Fibroblast of skin of back (primary cell): ENCODE measurements around the gene AJAP1.
A peak's percentile ranks its signal among the peaks of the same experiment; 100 is the strongest.

ENCODE experiments used
- DNase-seq: peaks from one replicate; pipeline ENCODE4 v3.0.0-alpha.2; 2013

AJAP1 gene

DNA sequence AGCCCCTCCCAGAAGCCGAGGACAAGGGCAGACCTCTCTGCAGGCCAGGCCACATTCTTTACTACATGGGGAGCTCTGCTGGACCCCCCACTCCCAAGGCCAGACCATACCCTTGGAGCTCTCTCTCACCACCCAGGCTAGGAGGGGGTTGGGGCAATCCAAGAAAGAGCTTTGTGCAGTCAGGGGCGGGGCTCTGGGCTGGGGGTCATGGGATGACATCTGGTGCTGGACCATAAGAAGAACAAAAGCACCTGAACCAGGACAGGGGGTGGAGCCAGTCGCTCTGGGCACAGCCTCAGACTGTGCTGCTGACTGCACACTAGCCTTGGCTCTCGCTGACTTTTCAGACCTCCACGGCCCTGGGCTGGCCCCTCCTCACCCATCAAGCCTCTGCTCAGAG, 23.1 kb upstream of the AJAP1 start:
- DNase-seq, result no peak

DNA sequence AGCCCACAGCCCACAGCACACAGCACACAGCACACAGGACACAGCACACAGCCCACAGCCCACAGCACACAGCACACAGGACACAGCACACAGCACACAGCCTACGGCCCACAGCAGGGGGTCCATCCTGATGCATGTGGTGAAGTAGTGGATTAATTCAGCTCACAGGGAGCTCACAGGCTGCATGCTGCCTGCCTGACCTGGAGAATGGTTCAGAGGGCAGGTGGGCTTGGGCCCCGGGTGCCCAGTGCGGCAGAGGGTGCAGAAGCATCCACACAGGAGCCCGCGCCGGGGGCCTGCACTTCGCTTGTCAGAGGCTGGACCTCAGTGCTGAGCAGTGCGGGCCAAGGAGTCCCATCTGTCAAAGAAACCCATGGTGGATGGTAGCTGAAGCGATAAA, 21.1 kb upstream of the AJAP1 start:
- DNase-seq, result no peak

DNA sequence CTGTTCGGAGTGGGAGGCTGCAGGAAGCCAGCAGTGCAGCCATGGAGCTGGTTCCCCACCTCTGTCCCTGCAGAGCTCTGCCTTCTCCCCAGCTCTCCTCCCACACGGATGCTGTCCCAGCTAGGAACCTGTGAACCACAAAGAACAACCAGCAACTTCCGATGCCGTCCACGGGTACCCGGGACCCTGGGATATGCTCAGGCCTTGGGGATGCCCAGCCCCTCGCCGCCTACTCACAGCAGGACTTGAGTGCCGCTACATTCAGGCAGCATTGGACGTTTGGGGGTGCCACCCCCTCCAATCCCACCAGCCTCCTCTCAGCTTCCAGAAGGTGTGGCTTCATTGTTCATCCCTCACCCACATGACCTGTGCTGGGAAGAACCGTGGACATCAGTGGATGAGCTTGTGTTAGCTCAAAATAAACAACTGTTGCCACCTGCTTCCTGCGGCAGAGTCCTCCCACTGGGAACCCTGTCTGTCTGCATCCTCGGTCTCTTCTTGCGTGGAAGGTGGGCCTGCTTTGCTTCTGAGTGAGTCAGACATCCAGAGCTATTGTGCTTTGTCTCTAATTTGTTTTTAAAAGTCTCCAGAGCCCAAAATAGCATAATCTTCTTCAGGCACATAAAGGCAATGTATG, 20.1 kb upstream of the AJAP1 start:
- DNase-seq, result no peak

DNA sequence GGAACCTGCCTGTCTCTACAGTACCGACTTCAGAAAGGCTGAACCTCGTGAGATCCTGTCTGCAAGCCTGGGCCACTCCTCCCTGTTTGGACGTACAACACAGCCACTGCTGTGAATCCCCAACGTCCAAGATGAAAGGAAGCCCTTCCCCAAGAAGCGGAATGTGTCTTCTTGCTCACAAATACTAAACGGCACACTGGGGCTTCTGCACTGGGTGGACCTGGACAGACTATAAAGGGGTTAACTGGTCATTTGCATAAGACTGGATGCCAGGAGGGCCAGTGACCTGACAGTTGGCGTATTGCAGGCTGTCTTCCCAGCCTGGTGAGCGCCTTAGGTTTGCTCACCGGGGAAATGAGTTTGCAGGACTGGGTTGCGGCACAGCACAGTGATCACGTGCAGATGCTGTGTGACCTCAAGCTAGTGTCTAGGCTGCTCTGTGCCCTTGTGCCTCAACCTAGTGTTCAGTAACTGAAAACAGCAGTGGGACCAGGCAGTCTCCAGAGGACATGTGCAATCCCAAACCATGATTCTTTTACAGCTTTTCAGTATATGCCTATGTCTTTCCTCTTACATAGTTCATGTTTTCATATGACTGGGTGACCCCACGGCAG, 19.5 kb upstream of the AJAP1 start:
- no peak for DNase-seq

DNA sequence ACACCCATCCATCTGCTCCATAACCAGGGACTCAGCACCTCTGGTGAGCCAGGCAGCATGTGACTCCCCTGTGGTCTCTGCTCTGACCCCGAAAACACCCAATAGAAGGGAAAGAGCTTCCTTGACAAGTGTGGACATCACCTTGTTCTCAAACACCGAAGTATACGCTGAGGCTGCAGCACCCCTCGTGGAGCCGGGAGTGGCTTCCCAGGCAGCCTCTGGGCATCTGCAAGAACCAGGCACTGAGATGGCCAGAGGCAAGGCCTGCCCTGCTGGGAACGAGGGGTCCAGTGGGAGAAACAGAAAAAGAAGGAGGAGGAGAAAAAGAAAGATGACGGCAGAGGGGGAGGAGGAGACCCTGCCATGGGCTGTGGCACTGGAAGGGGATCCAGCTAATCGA, 18.2 kb upstream of the AJAP1 start:
- no peak for DNase-seq

DNA sequence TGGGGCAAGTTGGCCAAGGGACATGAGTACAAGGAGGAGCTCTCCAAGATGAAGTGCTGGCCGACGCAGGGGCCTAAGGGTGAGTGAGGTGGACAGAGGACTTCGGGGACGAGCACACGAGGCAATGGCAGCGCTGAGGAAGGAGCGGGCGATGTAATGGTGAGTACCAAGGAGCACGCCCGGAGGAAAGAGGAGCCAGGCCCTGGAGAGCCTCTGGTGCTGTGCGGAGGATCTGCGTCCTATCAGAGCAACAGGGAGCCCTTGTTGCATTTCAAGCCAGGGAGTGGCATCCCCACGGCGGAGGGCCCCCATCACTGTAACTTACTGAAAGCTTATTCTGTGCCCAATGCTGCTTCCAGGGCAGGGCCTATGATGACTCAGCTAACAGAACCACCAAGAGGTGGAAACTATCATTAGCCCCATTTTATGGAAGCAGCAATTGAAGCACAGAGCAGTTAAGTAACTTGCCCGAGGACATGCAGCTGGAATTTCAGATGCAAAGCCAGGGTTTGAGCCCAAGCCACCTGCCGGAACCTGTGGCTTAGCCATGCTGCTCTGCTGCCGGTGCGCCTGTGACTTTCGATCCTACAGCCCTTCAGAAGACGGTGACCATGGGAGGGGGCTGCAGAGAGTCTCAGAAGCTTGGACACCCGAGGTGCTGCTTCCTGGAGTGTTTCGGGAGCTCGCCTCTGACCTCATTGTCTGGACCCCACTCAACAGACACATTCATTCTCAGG, 17.6 kb upstream of the AJAP1 start:
- DNase-seq, result no peak

GRCh38 chr1:4637616-4638344, 16.6 kb upstream of the AJAP1 start:
- DNase-seq, result no peak

- DNase-seq, result no peak
Observed at GRCh38 chr1:4638345-4638729, 16.1 kb upstream of the AJAP1 start.

- no peak for DNase-seq
Observed at GRCh38 chr1:4640931-4641330, 13.5 kb upstream of the AJAP1 start.

DNA sequence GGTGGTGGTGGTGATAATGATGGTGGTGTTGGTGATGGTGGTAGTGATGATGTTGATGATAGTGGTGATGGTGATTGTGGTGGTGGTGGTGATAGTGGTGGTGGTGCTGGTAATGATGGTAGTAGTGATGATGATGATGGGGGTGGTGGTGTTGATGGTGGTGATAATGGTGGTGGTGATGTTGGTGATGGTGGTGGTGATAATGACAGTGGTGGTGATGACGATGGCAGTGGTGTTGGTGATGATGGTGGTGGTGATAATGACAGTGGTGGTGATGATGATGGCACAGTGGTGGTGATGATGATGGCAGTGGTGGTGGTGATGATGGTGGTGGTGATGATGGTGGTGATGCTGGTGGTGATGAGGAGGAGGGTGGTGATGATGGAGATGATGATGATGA, 7.0 kb upstream of the AJAP1 start:
- no peak for DNase-seq

DNA sequence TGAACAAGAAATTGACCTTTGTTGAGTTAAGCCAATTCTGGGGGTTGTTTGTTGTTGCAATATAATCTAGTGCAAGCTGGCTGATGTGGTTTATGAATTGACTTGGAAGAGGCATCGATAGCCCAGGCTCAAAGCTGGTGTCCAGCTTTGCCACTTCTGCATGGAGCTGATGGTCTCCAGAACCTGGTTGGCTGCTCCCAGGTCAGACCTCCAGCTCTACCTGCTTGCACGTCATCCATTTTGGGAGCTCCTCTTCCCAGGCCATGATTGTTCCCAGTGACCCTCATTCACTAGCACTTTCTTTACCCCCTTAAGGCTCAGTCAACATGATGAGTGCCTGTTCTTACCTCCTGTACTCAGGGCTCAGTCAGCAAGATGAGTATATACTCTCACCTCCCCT, 5.8 kb upstream of the AJAP1 start:
- no peak for DNase-seq

GRCh38 chr1:4650481-4650880, 3.9 kb upstream of the AJAP1 start:
- DNase-seq, result peak; percentile 76

DNA sequence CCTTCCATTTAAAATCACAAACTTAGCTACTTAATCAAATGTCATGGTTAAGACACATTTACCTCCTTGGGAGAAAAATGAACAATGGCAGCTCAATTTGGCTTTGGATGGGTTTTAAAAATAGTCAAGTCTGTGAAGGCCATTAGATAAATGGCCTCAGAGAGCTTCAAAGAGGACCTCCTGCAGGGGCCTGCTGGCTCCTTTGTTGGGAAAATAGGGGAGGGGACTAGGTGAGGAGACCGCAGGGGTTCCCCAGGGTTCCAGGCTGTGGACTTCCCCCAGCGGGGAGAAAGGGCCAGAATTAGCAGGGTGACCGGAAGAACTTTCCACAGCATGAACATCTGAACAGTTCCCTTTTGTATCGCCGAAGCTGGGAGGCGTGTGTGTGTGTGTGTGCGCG, 3.4 kb upstream of the AJAP1 start:
- no peak for DNase-seq

DNA sequence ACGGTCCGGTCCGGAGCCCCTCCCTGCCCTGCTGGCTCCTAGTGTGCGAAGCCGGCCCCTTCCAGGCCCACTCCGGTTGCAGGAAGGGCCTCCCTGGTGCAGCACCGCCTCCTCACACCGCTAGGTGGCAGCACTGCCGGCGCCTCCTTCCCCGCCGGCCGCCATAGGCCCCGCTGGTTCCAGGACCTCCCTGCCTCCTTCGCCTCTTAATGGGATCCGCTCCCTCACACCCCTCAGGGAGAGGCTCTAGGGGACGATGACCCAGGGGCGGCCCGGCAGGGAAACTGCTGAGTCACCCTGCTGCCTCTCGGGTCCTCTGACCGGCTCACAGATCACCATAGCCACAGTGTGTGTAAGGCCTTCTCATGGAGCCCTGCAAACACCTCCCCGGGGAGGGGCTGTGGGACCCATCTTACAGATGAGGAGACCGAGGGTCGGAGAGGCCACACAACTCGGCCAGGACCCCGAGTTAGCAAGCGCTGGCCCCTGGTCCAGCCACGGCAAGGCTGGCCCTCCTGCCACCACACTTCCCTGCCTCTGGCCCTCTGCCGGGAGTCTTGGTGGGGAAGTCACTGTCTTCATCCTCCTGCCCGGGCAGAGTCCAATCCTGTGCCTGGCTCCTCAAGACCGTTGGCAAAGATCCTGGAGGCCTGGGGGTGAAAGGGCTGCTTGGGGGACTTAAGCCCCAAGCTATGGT, 1.6 kb upstream of the AJAP1 start:
- DNase-seq, result peak; percentile 52

- DNase-seq, result no peak
Observed at GRCh38 chr1:4653328-4653660, 1.1 kb upstream of the AJAP1 start.

DNA sequence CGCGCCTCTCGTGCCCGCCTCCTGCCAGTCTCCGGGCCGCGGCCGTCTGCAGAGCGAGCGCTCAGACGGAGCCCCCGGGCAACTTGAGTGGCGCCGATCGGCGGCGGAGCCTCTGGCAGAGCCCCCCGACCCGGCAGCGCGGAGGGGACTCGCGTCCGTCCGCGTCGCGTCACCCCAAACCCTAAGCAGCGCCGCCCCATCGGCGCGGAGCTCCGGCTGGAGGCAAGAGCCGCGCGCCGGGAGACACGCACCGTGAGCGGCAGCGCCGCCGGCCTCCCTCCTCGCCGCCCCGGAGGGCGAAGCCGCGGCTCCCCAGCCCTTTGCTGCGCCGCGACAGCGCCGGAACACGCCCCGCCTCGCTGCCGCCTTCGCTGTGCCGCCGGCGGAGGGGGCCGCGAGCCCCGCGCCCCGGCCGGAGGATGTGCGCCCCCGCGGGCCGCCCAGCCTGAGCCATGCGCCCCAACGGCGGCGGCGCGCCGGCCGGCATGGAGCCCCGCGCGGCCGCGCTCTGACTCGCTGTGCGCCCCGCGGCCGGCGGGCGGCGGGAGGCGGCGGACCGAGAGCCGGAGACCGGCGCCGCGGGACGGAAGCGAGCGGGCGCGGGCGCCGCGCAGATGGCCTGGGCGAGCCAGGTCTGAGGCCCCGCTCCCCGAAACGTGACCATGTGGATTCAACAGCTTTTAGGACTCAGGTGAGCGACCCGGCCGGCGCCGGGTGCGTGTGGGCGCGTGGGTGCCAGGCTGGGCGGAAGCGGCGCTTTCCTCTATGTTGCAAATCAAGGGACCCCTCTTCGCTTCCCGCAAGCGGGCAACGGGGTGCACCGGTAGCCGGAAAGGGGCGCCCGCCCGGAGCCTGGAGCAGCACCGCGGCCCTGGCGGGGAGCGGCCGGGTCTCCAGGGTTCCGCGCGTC, 610 bp downstream of the AJAP1 start:
- no peak for DNase-seq

DNA sequence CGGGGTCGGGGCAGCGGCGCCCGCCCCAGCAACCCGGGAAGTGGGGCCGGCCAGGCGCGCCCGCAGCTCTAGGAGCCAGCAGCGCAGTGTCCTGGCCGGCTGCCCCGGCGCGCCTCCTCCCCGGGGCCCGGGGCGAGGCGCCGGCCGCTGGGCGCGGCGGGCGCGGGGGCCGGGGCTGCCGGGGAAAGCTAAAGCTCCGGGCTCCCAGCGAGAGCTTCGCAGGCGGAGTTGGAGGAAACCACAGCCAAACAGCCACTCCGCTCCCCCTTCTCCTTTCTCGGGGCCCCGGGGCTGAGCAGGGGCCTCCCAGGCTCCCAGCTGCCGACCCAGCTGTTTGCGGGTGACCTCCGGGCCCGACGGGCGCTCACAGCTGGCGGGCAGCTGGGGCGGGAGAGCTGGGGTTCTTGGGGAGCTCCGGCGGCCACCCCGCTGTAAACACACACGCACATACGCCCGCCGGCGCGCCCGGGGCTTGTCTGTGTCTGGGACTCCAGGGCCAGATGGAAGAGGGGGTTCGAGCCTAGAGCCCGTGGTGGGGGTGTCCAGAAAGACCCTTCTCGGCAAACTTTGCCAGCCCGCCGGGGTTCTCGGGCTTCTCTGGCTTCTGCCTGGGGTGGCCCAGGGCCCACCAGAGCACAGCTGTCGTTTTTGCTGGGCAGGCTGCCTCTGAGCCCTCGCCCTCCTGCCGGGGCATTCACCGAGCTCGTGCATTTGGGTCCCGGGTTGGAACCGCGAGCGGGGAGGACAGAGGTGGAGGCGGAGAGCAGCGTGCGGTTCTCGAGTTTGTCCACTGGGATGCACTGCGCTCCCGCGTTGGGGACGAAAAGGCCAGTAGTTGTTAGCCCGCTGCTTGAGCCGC, 1.5 kb downstream of the AJAP1 start:
- peak; percentile 81 for DNase-seq

- no peak for DNase-seq
Observed at GRCh38 chr1:4656533-4657140, 2.2 kb downstream of the AJAP1 start.

DNA sequence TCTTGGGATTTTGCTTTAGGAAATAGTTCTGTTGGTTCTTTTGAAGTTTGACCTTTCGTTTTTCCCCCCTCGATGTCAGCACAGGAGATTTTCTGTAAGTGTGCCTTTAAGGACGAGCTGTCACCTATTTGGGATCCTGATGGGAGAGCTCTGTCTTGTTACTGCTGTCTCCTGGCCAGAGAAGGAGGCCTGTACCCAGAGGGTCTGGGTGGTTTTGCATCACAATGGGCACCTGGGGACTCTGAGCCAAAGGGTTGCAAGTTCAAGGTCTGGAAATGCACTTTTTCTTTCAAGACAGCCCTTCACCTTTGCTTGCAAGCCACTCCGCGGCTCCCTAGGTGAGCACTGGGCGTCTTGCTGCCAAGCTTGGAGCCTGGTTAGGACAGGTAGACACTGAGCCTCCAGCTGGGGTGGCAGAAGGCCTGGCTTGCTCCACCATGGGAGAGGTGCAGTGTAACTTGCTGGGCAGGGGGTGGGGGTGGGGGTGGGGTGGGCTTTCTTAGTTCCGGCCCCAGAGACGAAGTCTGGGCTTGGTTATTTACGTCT, 2.9 kb downstream of the AJAP1 start:
- DNase-seq, result no peak

GRCh38 chr1:4657960-4658541, 3.6 kb downstream of the AJAP1 start:
- DNase-seq, result no peak
